Left ventricle myocardium superior (tissue), 1 donor: ENCODE measurements around the gene TSPAN13. TPM values are rescaled to one million over a fixed set of nuclear protein-coding genes. Genes with fewer than 3 reads are reported as not detected.

Experiments used
- ATAC-seq: fragments of 200-7000 bp; cut with Tn5 transposase; one replicate; pipeline ENCODE4 v1.9.1; 2020; ENCODE audit warnings: mild to moderate bottlenecking, moderate library complexity
- DNase-seq: peaks from one replicate; pipeline ENCODE4 v3.0.0-alpha.2; 2020
- intact Hi-C: fragments of 100-400 bp; cut with micrococcal nuclease; formaldehyde crosslinking; loops from one replicate; pipeline ENCODE4 v1.11.0; 2022
- long read RNA-seq: library from polyadenylated mRNA; unstranded; transcript quantifications from one replicate; pipeline ENCODE4 v2.0.0, GENCODE V29; 2021
- total RNA-seq: library from RNA; stranded (reverse); fragmentation: NEBNext Ultra II Directional; extraction: Animal tissue kit (Norgen Biotek cat#: 25700); gene quantifications from one replicate; pipeline ENCODE4 v1.2.1, GENCODE V29; 2021
- donor health status: DM: no; HTN: yes; CAD: no; lungs with severe emphysema.

The TSPAN13 gene
- total RNA-seq, result 18.1 TPM
- long read RNA-seq, transcript TSPAN13-201 (6 exons, 2,093 nt), result major isoform, 54 of 55 reads
- long read RNA-seq, partial matches to known transcripts, result 0 of 55 reads
- long read RNA-seq, other reads (novel, unspliced or antisense), result 1 of 55 reads

DNA sequence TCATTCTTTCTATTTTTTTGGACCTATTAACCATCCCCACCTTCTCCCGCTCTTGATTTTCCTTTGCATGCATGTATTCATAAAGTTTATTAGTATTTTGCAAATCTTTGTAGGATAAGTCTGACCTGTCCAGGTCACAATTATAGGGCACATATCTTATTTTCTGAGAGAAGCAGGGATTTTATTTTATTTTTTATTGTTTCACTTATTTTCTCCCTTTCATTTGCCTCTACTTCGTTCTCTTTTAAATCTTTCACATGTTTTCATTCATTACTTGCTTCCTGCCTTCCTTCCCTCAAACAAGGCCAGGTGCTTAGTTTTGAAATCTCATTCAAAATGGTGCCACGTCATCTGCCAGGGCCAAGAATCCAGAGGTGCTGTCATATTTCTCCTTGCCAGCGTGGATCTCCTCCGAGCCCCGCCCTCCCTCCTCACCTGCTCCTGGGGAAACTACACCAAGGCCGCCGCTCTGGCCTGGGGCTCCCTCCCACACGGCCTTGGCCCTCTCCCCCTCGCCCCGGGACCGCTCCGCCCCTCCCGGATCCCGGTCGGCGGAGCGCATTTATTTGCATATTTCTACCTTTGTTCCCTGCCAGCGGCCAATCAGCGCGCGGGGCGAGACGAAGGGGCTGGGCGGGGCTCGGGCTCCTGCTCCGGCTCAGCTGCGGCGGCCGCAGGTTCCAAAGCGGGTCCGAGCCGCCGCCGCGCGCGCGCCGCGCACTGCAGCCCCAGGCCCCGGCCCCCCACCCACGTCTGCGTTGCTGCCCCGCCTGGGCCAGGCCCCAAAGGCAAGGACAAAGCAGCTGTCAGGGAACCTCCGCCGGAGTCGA is at the start of gene TSPAN13:
Gene TSPAN13 (plus strand): TSS at position 654 of the 830 bp plus-strand sequence. CDS start 213 bp downstream, outside the sequence.
- ATAC-seq, result peak; percentile 98
- intact Hi-C loops, result no loop called here

DNA sequence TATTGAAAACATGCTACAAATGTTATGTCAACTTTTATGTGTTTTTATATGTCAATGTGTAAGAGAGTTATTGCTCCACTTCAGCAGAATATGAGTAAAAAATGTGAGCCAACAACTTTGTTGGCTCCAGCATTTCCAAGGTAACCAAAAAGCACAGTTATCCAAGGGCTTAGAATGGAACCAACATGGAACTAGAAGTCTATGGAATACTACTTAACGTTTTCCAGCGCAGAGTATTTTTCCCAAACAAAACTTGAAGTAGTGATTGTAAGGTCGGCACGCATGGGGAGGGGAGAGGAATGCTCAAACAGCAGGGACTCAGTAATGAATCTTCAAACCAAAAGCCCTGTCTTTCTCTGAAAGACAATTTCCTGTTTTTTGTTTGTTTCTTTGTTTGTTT is 45.0 kb upstream of the TSPAN13 start:
- ATAC-seq (no peak), DNase-seq (no peak)
- intact Hi-C loops, result no loop called here

More for the DNA sequence above, at the start of gene TSPAN13:
- peak; percentile 87 for DNase-seq

DNA sequence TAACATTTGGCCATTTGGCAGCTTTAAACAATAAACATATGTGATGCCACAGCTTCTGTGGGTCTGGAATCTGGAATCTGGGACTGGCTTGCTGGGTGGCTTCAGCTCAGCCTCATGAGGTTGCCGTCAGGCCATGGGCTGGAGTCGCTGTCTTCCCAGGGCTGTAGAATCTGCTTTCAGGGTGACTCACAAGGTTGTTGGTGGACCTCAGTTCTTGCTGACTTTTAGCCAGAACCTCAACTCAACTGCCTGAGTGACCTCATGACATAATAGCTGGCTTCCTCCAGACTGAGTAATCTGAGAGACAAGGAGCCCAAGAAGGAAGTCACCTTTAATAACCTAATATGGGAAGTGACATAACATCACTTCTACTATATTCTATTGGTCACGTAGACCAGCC is 44.6 kb upstream of the TSPAN13 start:
- DNase-seq (no peak), ATAC-seq (peak; percentile 70)
- intact Hi-C loops, result no loop called here

DNA sequence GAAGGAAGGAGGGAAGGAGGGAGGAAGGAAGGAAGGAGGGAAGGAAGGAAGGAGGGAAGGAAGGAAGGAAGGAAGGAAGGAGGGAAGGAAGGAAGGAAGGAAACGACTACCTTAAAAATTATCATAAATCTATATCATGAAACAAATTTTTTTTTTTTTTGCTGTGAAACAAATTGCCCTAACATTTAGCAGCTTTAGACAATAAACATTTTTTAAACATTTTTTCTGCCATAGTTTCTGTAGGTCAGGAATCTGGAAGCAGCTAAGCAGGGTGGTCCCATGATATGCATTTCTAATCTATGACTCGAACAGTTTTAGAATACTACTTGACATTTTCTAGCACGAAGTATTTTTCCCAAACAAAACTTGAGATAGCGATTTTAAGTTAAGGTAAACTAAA is 42.9 kb upstream of the TSPAN13 start:
- intact Hi-C loops, result no loop called here
- ATAC-seq (no peak), DNase-seq (no peak)

DNA sequence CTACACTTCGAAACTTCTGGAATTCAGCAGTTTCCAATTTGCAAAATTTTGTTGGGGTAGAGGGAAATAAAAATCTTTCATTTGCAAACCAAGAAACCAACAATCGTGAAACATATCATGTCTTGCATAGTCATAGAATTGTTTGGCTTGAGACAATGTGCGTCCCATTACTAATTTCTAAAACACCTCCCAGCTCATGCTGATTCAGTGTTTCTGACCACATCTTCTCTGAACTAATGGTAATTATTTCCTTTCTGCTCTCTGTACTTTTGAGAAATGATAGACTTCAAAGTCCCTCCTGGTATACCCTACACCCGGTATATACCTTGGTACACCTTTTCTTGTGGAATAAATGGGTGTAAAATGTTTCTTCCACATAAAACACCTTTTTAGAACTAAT is 41.8 kb upstream of the TSPAN13 start:
- DNase-seq, result no peak
- intact Hi-C loops, result no loop called here

DNA sequence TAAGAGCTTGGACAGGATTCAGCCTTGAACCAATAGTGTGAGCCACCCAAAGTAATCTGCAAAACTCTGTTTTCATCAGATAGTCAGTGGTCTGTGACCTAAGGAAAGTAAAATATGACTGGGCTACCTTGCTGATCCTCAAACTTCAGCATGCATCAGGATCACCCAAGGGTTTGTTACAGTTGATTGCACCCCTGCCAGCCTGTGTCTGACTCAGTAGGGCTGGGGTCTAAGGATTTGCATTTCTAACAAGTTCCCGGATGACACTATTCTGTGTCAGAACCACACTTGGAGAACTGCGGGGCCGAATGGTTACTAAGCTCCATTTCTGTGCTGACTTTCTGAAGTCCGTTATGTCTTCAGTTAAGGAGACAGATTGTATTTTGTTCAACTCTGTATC is 40.6 kb upstream of the TSPAN13 start:
- DNase-seq, result no peak
- ATAC-seq, result no peak
- intact Hi-C loops, result no loop called here

More for the DNA sequence above, 41.8 kb upstream of the TSPAN13 start:
- ATAC-seq, result no peak

DNA sequence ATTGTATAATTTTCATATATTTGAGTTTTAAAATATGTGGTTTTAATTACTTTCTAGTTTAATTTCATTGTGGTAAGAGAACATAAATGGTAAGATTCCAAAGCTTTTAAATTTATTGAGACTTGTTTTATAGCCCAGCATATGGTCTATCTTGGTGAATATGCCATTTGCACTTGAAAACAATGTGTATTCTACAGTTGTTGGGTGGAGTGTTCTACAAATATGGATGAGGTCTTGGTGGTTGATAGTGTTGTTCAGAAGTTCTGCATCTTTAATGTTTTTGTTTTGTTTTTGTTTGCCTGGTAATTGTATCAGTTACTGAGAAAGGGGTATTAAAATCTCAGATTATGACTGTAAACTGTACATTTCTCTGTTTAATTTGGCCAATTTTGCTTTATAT is 37.6 kb upstream of the TSPAN13 start:
- ATAC-seq (no peak), DNase-seq (no peak)
- intact Hi-C loops, result no loop called here

DNA sequence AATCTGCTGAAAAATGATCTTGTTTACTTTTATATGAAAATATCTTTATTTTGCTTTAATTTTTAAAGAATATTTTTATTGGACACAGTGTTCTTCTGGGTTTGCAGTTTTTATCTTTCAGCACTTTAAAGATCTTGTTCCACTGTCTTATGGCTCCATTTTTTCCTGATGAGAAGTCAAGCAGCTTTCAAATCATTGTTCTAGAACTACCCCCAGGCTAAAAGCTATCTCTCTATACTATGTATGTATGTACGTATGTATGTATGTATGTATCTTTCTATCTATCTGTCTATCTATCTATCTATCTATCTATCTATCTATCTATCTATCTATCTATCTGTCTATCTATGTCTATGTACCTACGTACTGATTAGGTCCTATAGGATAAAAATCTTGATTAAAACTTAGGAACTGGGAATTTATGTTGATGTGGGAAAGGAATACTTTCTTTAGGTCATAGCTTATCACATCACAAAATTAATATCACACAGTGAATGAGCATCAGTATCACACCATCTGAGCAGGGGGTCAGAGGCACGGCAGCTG is 35.4 kb upstream of the TSPAN13 start:
- ATAC-seq (no peak), DNase-seq (no peak)
- intact Hi-C loops, result no loop called here

DNA sequence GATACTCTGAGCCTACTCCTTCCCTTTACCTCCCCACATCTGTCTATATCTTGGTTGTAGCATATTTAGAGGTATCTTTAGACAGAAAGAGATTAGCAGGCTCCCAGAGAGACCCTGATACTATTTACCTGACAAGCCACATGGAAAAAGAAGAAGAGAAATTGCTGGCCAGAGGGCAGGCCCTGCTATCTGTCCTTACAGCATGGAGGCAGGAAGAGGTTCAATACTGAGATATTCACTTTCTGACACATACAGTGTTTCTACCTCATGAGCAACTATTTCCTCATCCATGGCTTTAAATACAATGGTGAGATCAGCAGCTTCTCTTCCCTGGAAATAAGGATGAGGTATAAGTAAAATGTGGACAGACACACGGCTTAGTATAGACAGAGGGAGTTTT is 33.9 kb upstream of the TSPAN13 start:
- DNase-seq (no peak), ATAC-seq (no peak)
- intact Hi-C loops, result no loop called here

DNA sequence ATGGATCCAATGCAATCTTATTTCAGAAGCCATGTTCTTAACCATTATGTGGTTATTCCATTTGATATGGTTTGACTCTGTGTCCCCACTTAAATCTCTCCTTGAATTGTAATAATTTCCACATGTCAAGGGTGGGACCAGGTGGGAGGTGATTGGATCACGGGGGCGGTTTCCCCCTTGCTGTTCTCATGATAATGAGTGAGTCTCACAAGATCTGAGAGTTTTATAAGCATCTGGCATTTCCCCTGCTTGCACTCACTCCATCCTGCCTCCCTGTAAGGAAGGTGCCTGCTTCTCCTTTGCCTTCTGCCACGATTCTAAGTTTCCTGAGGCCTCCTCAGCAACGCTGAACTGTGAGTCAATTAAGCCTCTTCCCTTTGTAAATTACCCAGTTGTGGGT is 32.0 kb upstream of the TSPAN13 start:
- intact Hi-C loops, result no loop called here
- no peak for ATAC-seq
- no peak for DNase-seq

DNA sequence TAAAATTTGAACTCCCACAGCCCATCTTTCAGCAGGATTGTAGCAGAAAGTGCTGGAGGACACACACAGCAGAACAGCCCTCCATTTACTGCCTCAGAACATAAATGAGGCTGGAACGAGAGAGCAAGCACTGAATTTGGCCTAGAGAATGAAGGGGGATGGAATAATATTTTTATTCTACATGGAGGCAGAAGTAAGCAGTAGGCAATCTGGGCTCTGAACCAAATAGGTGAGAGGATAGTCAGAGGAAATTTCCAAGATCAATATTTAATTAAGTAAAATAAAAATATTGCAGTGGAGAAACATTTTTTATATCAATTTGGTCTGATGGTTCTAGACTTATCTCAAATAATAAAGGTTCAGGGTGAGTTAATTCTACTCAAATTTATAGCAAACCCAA is 29.2 kb upstream of the TSPAN13 start:
- no peak for ATAC-seq
- DNase-seq, result no peak
- intact Hi-C loops, result no loop called here

DNA sequence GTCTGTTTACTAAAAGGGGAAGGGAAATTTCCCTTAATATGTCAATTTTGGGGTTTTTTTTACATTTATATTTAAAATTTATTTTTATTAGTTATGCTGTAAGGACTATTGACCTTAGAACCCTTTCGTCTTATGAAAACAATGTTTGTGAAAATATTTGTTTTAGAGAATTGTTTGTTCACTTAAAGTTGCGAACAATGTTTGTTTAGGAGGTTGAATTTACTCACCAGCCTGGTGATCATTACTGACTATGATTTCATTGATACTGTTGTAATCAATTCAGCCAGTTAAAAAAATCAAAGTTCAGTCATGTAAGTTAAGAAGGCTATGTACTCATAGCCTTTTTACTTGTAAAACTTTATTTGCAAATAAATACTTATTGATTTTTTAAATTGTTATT is 27.4 kb upstream of the TSPAN13 start:
- no peak for ATAC-seq
- no peak for DNase-seq
- intact Hi-C loops, result no loop called here

DNA sequence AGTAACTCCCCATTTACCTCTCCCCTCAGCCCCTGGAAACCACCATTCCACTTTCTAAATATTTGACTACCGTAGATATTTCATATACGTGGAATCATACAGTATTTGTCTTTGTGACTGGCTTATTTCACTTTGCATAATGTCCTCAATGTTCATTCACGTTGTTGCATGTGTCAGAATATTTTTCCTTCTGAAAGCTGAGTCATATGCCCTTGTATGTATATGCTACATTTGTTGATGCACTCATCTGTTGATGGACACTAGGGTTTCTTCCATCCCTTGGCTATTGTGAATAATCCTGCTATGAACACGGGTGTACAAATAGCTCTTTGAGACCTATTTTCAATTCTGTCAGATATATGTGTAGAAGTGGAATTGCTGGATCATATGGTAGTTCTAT is 25.8 kb upstream of the TSPAN13 start:
- ATAC-seq, result no peak

DNA sequence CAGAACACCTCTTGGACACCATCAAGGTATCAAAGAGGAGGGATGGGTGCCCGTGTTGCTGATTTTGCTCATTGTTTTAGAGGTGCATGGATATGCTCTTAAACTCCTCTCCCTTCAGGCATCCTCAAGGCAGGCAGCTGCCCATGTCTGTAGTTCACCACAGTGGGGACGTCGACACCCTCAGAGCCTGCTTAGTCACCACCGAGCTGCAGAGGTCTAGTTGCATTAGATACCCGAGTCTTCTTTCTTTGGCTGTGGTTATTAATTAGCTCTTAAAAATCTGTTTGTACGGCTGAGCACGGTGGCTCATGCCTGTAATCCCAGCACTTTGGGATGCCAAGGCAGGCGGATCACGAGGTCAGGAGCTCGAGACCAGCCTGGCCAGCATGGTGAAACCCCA is 24.7 kb upstream of the TSPAN13 start:
- no peak for DNase-seq
- intact Hi-C loops, result no loop called here
- ATAC-seq, result no peak

More for the DNA sequence above, 25.8 kb upstream of the TSPAN13 start:
- no peak for DNase-seq
- intact Hi-C loops, result no loop called here

DNA sequence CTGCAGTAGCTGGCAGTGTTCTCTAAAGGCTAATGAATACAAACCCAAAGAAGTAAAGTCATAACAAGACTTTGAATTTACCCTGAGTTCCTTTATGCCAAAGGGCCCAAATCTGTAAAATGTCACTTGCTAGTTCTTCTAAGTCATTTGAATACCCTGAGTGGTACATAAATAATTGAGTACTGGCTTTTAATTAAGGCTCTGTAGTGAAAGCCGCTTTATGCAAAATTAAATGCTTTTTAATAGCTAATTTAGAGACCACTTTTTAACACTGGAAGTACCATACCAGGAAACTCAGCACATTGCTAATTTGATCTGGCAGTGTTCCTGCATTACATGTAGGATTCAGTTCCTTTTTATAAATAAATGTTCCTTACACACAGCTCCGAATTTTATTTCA is 24.0 kb upstream of the TSPAN13 start:
- ATAC-seq, result no peak
- intact Hi-C loops, result no loop called here
- no peak for DNase-seq

DNA sequence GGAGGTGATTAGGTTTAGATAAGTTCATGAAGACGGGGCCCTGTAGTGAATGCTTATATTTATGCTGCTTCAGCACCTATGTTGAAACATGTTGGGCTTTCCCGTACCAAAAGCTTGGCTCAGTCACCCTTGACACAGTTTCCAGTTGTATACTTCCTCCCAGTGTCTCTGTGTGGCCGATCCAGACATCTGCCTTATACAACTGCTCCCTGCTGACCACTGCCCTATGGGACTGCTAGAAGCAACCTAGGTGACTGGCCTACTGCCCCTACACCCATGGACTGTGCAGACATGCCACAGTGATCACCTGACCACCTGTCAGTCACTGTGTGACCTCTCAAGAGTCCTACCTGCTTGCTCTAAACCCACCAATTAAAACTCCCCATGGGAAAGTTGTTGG is 22.6 kb upstream of the TSPAN13 start:
- no peak for ATAC-seq
- intact Hi-C loops, result no loop called here

DNA sequence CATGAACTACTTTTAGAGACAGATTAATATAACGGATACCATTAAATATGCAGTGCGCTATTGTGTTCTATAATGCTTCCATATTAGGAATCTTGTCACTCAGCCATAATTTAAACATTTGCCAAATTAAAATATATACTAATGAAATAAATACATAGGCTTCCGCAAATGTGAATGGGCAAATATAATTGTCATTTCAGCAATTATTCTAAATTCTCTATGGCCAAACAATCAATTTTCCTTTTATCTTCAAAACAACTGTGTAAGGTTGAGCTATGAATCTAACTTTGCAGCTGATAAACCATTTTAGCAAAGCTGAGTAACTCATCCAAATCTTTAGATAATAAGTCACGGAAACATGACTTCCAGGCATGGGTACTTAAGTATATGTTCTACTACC is 20.7 kb upstream of the TSPAN13 start:
- DNase-seq (no peak), ATAC-seq (no peak)
- intact Hi-C loops, result no loop called here

More for the DNA sequence above, 22.6 kb upstream of the TSPAN13 start:
- no peak for DNase-seq

DNA sequence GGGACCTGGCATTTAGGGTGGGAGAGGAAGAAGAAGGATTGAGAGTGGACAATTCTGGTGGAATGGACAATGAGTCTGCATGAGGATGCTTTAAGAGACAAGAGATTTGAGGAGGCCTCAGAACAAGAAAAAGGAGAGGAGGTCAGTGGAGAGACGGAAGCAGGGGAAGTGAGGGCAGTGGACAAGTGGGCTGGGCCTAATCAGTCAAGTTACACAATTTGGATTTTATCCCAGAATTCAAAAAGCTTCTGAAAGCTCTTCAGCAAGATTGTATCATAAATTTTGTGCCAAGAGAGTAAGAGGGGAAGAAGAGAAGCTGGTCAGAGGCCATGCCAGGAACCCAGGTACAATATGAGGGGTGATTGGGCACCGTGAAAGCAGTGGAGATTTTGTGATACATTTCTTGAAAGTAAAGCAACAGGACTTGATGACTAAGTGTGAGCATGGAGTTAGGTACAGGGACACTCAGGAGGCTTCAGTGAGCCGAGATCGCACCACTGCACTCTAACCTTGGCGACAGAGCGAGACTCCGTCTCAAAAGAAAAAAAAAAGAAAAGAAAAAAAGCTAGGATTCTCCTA is 19.3 kb upstream of the TSPAN13 start:
- no peak for ATAC-seq
- DNase-seq, result no peak
- intact Hi-C loops, result no loop called here

DNA sequence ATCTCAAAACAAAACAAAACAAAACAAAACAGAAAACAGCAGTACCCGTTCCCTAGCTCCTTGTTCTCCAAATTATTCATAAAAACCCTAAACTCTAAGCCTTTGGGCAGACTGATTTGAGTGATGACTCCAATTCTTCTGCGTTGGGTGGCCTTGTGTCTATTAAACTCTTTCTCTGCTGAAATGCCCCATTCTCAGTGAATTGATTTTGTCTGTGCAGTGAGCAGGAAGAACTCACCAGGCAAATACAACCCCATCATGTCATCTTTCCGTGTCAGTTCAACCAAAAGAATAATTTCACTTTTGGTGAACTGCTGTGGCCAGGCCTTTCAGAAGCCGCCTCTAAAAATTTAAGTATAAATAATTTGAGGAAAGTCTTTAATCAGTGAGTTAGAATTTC is 18.5 kb upstream of the TSPAN13 start:
- intact Hi-C loops, result no loop called here
- DNase-seq (no peak), ATAC-seq (no peak)

DNA sequence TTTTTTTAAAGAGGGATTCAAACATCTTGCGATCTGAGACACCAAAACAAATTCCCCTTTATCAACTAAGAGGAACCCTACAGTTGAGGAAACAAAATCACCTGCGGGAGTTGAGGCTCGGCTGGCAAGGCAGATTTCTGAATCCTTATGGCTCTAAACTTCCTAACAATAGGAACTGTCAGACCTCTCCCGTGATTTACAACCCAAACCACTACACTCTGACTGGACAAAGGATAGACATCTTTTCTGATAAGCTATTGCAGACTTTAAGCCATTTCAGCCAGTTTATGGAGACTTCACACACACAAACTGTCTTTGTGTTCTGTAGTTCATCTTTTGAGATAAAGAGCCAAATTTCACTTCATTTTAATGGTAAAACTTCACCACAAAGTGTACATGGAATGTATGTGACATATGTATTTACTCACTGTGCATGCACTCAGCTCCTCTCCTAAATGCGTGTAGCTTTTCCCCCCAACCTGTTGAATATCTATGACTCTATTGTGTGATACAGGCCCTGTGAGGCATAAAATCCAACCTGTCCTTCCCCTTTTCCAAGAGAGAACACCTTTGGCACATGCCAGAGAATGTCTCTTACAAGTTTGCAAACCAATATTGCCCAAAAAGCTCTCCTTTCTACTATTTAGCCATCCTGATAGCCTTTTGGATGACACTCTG is 15.4 kb upstream of the TSPAN13 start:
- no peak for DNase-seq
- ATAC-seq, result no peak

More for the DNA sequence above, 15.4 kb upstream of the TSPAN13 start:
- intact Hi-C loops, result no loop called here
